Retinal pigment epithelial cell (primary cell): ENCODE data around the gene PNPLA2.

Source experiments
- DNase-seq: peaks from one replicate; pipeline ENCODE4 v3.0.0-alpha.2; 2010; ENCODE audit warnings: low read depth
- H3K4me3 ChIP-seq: 2 replicates; pipeline ENCODE4 v1.5.1; 2011; ENCODE audit warnings: mild to moderate bottlenecking, low read length, control low read depth, moderate library complexity
- CTCF ChIP-seq: conservative IDR thresholded peaks from 2 replicates; pipeline ENCODE4 v1.5.1; 2011; ENCODE audit warnings: low read depth, low read length, control low read depth, inconsistent platforms

PNPLA2 gene

GRCh38 chr11:773425-773824, 45.3 kb upstream of the PNPLA2 start:
- no peak overlapping the region for H3K4me3 ChIP-seq
- DNase-seq = no peak
- TF ChIP-seq CTCF = no peak

- TF ChIP-seq CTCF = no peak
- H3K4me3 ChIP-seq = no peak overlapping the region
- DNase-seq = no peak
These were observed 44.9 kb upstream of the PNPLA2 start for GRCh38 chr11:773830-774229.

DNA sequence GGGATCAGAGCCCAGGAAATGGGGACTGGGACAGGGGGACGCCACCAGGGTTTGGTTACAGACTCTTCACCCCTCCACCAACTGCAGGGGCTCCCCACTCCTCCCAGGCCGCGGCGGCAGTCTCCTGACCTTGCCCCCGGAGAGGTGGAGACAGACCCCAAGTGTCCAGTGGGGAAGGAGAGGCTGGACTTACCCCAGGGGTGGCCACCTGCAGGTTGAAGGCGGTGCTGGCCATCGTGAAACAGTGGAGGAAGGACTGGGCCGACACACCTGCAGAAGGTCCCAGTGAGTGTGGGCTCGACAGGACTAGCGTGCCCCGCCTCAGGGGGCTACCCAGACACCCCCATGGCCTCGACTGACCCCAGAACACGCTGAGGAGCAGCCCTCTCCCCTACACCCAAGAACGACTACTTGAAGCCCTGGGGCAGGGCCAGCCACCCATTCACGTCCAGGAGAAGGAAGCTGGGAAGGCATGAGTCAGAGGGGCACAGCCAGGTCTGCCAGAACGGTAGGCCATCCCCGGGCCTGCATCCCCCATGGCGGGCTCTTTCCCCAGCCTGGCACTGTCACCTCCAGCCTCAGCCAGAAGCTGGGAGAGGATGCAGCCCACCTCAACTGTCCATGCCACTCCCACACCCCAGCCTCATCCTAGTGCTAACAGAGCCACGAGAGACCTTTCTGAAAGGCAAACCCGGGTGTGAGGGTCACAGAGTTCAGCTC, 43.7 kb upstream of the PNPLA2 start:
- H3K4me3 ChIP-seq = peak overlapping the region; percentile 16
- no peak for DNase-seq
- no peak for TF ChIP-seq CTCF

DNA sequence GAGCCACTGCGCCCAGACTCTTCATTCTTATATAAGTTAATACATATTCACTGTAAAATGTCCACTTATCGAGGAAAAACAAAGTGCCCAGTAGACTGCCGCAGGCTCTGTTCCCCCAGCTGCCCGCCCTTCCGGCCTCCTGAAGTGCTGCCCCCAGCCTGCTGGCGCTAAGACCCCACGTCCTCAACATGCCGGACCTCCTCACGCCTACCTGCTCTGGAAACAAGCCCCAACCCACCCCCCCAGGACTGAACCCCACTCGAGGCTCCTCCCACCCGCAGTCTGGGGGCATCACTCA, 42.5 kb upstream of the PNPLA2 start:
- TF ChIP-seq CTCF = no peak
- no peak for DNase-seq
- peak overlapping the region; percentile 72 for H3K4me3 ChIP-seq

- TF ChIP-seq CTCF = no peak
- DNase-seq = no peak
- peak overlapping the region; percentile 72 for H3K4me3 ChIP-seq
These were observed 42.0 kb upstream of the PNPLA2 start for GRCh38 chr11:776561-777287.

DNA sequence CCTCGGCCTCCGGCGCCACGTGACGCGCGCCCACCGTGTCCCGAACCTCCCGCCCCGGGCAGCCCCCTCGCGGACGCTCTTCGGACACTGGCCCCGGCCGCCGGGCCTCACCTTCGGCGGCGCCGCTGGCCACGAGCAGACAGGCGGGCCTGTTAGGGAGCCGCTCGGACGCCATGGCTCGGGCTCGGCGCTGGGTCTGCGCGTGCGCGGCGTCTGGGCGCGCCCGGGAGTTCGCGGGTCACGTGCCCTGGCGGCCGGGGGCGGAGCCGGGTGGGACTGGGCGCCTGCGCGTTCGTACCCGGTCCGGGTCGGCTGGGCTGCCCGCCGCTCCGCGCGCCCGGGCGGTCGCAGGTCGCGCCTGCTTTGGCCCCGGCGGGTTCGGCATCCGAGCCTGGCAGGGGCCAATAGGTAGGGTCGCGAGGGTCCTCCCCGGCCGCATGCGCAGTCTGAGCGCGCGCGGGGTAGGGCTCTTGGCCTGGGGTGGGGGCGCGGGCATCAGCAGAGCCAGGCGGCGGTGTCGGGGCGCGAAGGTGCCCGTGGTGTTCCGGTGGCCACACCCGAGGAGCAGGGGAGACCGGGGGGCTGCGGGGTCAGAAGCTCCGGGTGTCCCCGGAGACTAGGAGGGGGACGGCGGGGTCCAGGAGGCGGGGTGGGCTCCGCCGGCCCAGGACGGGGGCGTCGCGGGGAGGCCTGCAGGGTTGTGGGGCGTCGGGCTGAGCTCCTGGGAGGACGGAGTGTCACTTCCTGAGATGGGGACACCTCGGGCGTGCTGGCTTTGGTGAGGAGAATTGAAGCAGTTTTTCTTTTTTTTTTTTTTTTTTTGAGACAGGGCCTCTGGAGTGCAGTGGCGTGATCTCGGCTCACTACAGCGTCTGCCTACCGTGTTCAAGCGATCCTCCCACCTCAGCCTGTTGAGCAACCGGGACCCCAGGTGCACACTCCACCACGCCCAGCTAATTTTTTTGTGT, 41.1 kb upstream of the PNPLA2 start, which contains the start of gene GATD1:
Gene GATD1 (minus strand): TSS at position 200 of the 968 bp plus-strand sequence. CDS start 25 bp downstream, at position 175.
- TF ChIP-seq CTCF = no peak
- peak within 1 kb of the TSS; percentile 72 for H3K4me3 ChIP-seq
- DNase-seq = no peak
